SK-N-SH (cell line): Measurements from ENCODE around the gene EMP1.

Source experiments
- EP300 ChIP-seq, 2 experiments: IDR thresholded peaks; 2 replicates each; pipeline versions ENCODE4 v1.4.0 to v1.6.1; 2012; ENCODE audit warnings: borderline replicate concordance in 1 of 2, low read depth in 1 of 2, low read length in 1 of 2
- FOXJ3 ChIP-seq: sonication (generic); formaldehyde crosslinking; IDR thresholded peaks from 2 replicates; pipeline ENCODE4 v1.5.1; 2020; ENCODE audit warnings: mild to moderate bottlenecking, missing genetic modification reagents
- GABPA ChIP-seq: IDR thresholded peaks from 2 replicates; pipeline ENCODE4 v1.4.0; 2012; ENCODE audit warnings: low read depth, mild to moderate bottlenecking
- POLR2AphosphoS5 ChIP-seq: IDR thresholded peaks from 2 replicates; pipeline ENCODE4 v1.6.1; 2012; ENCODE audit warnings: low read depth, low read length
- RFX5 ChIP-seq: IDR thresholded peaks from 2 replicates; pipeline ENCODE4 v1.6.1; 2012; ENCODE audit warnings: mild to moderate bottlenecking, improper control_type of control experiment, low read length
- SIN3A ChIP-seq: IDR thresholded peaks from 2 replicates; pipeline ENCODE4 v1.6.1; 2012; ENCODE audit warnings: low read depth, mild to moderate bottlenecking, low read length, moderate library complexity, borderline replicate concordance
- TAF1 ChIP-seq: IDR thresholded peaks from 2 replicates; pipeline ENCODE4 v1.6.1; 2012; ENCODE audit warnings: low read depth, mild to moderate bottlenecking, low read length, moderate library complexity, borderline replicate concordance
- TF ChIP-seq, protein P1 (sequence below): fragments of 200-600 bp; sonication (generic); IDR thresholded peaks from 2 replicates; pipeline ENCODE4 v1.6.1; 2017; ENCODE audit warnings: antibody characterized with exemption, mild to moderate bottlenecking, moderate library complexity
- TF ChIP-seq, protein P2 (sequence below): IDR thresholded peaks from 2 replicates; pipeline ENCODE4 v1.4.0; 2012; ENCODE audit warnings: low read depth, borderline replicate concordance

DNA sequence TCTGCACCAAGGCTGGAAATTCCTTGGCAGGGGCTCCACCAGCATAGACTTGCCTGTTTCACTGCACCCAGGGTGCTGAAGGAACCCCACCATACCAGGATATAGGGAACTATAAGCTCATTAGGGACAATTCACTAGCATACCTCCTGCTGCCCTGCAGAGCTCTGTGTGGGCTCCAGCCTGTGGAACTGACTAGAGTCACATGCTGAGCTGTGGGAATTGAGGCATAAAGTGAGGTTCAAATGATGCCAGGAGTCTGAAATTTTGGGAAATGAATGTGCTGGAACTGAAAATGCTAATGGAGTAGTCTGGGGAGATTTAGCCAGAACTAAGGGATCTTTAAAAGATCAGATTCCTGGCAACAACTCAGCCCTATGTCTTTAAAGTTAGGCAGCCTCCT is 7.3 kb upstream of the EMP1 start:
- no peak for TF ChIP-seq RFX5
- no peak for TF ChIP-seq SIN3A
- TF ChIP-seq POLR2AphosphoS5, result no peak
- no peak for TF ChIP-seq TAF1
- TF ChIP-seq, protein P1, sequence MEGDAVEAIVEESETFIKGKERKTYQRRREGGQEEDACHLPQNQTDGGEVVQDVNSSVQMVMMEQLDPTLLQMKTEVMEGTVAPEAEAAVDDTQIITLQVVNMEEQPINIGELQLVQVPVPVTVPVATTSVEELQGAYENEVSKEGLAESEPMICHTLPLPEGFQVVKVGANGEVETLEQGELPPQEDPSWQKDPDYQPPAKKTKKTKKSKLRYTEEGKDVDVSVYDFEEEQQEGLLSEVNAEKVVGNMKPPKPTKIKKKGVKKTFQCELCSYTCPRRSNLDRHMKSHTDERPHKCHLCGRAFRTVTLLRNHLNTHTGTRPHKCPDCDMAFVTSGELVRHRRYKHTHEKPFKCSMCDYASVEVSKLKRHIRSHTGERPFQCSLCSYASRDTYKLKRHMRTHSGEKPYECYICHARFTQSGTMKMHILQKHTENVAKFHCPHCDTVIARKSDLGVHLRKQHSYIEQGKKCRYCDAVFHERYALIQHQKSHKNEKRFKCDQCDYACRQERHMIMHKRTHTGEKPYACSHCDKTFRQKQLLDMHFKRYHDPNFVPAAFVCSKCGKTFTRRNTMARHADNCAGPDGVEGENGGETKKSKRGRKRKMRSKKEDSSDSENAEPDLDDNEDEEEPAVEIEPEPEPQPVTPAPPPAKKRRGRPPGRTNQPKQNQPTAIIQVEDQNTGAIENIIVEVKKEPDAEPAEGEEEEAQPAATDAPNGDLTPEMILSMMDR, result no peak
- TF ChIP-seq GABPA, result no peak
- TF ChIP-seq FOXJ3 (CRISPR knock-in tag), result no peak
- TF ChIP-seq, protein P2, sequence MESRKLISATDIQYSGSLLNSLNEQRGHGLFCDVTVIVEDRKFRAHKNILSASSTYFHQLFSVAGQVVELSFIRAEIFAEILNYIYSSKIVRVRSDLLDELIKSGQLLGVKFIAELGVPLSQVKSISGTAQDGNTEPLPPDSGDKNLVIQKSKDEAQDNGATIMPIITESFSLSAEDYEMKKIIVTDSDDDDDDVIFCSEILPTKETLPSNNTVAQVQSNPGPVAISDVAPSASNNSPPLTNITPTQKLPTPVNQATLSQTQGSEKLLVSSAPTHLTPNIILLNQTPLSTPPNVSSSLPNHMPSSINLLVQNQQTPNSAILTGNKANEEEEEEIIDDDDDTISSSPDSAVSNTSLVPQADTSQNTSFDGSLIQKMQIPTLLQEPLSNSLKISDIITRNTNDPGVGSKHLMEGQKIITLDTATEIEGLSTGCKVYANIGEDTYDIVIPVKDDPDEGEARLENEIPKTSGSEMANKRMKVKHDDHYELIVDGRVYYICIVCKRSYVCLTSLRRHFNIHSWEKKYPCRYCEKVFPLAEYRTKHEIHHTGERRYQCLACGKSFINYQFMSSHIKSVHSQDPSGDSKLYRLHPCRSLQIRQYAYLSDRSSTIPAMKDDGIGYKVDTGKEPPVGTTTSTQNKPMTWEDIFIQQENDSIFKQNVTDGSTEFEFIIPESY, result no peak
- no peak for TF ChIP-seq EP300 (IDR thresholded peaks at IDR 0.05; ENCODE audit: borderline replicate concordance in 1 of 2, low read depth in 1 of 2, low read length in 1 of 2)
